Right lung (tissue), 5 donors: ENCODE measurements around the gene DLG3. TPM values are rescaled to one million over a fixed set of nuclear protein-coding genes. Genes with fewer than 3 reads are reported as not detected.

Experiments
- DNase-seq, 2 donors: peaks; one replicate each; pipeline ENCODE4 v3.0.0-alpha.2; 2013
- polyA plus RNA-seq, 5 donors: library from polyadenylated mRNA; unstranded; fragments of 120-200 nt; gene quantifications; one replicate each; pipeline versions ENCODE4 v1.2.1 to v1.2.3, GENCODE V29; 2013; ENCODE audit warnings: inconsistent platforms in 1 of 5, low replicate concordance in 1 of 5; ENCODE audit not compliant: insufficient read length in 5 of 5, insufficient read depth in 1 of 5

Gene DLG3
- polyA plus RNA-seq, 5 donors: 42.3 to 56.3 (median 54.9) TPM

- DNase-seq: no peak
Measured at GRCh38 chrX:70434914-70435586, 9.6 kb upstream of the DLG3 start.

GRCh38 chrX:70436343-70436742, 8.3 kb upstream of the DLG3 start:
- DNase-seq: no peak

GRCh38 chrX:70437011-70437410, 7.6 kb upstream of the DLG3 start:
- no peak for DNase-seq

- no peak for DNase-seq
Measured at GRCh38 chrX:70437921-70438665, 6.5 kb upstream of the DLG3 start.

- no peak for DNase-seq
Measured at GRCh38 chrX:70439016-70439415, 5.6 kb upstream of the DLG3 start.

- no peak for DNase-seq
Measured at GRCh38 chrX:70442224-70442623, 2.4 kb upstream of the DLG3 start.

- no peak for DNase-seq
Measured at GRCh38 chrX:70444946-70445656, 466 bp downstream of the DLG3 start.

- DNase-seq: no peak
Measured at GRCh38 chrX:70445951-70446350, 1.3 kb downstream of the DLG3 start.

- no peak for DNase-seq
Measured at GRCh38 chrX:70446380-70447350, 2.0 kb downstream of the DLG3 start.

GRCh38 chrX:70449457-70449966, 4.9 kb downstream of the DLG3 start:
- no peak for DNase-seq

GRCh38 chrX:70452143-70452733, 7.6 kb downstream of the DLG3 start:
- peak in 1 of 2 donors; percentile 42 for DNase-seq

GRCh38 chrX:70453024-70453618, 8.5 kb downstream of the DLG3 start:
- DNase-seq: no peak

GRCh38 chrX:70454441-70455365, 10.1 kb downstream of the DLG3 start:
- DNase-seq: peak; percentile 75 to 78

- no peak for DNase-seq
Measured at GRCh38 chrX:70455366-70456202, 10.9 kb downstream of the DLG3 start.

- DNase-seq: no peak
Measured at GRCh38 chrX:70456256-70456655, 11.6 kb downstream of the DLG3 start.

GRCh38 chrX:70461026-70461425, 16.4 kb downstream of the DLG3 start:
- no peak for DNase-seq

- DNase-seq: no peak
Measured at GRCh38 chrX:70464051-70464450, 19.4 kb downstream of the DLG3 start.

GRCh38 chrX:70466968-70467367, 22.3 kb downstream of the DLG3 start:
- no peak for DNase-seq
